ENCODE measurements around the gene PTPN14.
A peak's percentile ranks its signal among the peaks of the same experiment; 100 is the strongest.
"Not testable (repeated sequence)": the region's sequence is repeated elsewhere in the genome, so short reads cannot be mapped to it uniquely, and the experiment has no call there.

Gene PTPN14

GRCh38 chr1:214514032-214514818 is 37.2 kb downstream of the PTPN14 start:
- H3K27ac ChIP-seq, result no peak overlapping the region
- no peak for DNase-seq (ENCODE audit: low read depth, low spot score)

GRCh38 chr1:214513394-214513793 is 38.0 kb downstream of the PTPN14 start:
- H3K27ac ChIP-seq, result no peak overlapping the region
- no peak for DNase-seq (ENCODE audit: low read depth, low spot score)

GRCh38 chr1:214511639-214511998 is 39.8 kb downstream of the PTPN14 start:
- DNase-seq (ENCODE audit: low read depth, low spot score), result no peak
- H3K27ac ChIP-seq, result peak overlapping the region; percentile 12

GRCh38 chr1:214510914-214511638 is 40.3 kb downstream of the PTPN14 start:
- no peak for DNase-seq (ENCODE audit: low read depth, low spot score)
- no peak overlapping the region for H3K27ac ChIP-seq

GRCh38 chr1:214510477-214510876 is 40.9 kb downstream of the PTPN14 start:
- H3K27ac ChIP-seq, result no peak overlapping the region
- no peak for DNase-seq (ENCODE audit: low read depth, low spot score)

GRCh38 chr1:214509622-214510021 is 41.8 kb downstream of the PTPN14 start:
- H3K27ac ChIP-seq; DNase-seq (ENCODE audit: low read depth, low spot score): not testable (repeated sequence)

DNA sequence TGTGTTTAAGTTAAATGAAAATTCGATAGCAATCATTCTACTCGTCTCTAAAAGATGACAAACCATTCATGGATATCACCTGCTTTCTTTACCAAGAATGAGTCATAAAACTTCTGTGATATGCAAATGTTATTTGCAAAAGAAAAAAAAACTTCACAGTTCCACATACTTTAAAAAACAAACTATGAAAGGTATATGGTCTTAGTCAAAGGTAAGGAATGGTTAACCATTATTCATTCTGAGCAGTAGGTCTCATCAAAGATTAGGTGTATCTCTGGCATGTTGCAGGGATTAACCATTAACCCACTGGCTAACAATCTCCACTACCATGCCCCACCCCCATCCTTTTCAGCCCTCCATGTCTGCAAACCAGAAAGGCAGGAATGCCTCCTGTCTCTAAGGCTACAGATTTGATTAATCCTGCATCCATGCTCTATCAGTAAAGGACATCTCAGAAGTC is 44.4 kb downstream of the PTPN14 start:
- DNase-seq (ENCODE audit: low read depth, low spot score), result peak; percentile 56
- peak overlapping the region; percentile 54 for H3K27ac ChIP-seq

GRCh38 chr1:214505134-214505533 is 46.3 kb downstream of the PTPN14 start:
- DNase-seq (ENCODE audit: low read depth, low spot score), result no peak
- H3K27ac ChIP-seq, result no peak overlapping the region

GRCh38 chr1:214504330-214504729 is 47.1 kb downstream of the PTPN14 start:
- no peak for DNase-seq (ENCODE audit: low read depth, low spot score)

DNA sequence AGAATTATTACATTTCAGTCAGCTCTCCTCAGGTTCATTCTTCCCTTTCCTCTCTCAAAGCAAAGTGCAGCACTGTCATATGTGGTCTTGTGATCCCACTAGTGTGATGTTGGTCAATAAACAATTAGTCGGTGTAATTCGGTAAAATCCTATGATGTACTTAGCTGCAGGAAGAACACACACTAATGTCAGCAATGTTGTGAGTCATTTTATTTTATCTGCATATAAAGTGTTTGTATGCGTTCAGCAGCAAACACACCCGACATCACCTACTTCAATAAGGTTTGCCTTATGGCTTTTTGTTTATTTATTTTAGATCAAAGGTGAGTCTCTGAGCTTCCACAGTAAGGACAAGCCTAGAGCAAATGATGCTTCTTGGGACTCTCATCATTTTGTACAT is 47.8 kb downstream of the PTPN14 start:
- DNase-seq (ENCODE audit: low read depth, low spot score), result no peak
- H3K27ac ChIP-seq, result no peak overlapping the region

More at GRCh38 chr1:214504330-214504729, 47.1 kb downstream of the PTPN14 start:
- no peak overlapping the region for H3K27ac ChIP-seq

GRCh38 chr1:214500340-214501055 is 50.9 kb downstream of the PTPN14 start:
- DNase-seq (ENCODE audit: low read depth, low spot score), result no peak
- no peak overlapping the region for H3K27ac ChIP-seq

DNA sequence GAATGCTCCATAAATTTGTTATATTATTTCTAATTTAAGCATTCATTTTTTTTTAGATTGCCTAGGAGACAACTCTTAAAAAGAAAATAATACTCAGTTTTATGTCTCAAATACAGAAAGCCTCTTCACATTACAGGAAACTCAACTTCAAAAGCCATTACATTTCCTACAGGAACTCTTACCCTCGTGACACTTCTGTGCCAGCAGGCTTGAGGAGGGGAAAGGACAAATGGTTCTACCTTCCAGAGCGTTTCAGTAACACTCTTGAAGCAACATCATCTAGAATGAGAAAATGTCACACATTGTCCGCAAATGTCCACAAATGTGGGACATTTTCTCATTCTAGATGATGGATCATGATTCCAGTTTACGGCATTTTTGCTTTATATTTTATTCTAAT is 51.7 kb downstream of the PTPN14 start:
- H3K27ac ChIP-seq, result no peak overlapping the region
- DNase-seq (ENCODE audit: low read depth, low spot score), result no peak

DNA sequence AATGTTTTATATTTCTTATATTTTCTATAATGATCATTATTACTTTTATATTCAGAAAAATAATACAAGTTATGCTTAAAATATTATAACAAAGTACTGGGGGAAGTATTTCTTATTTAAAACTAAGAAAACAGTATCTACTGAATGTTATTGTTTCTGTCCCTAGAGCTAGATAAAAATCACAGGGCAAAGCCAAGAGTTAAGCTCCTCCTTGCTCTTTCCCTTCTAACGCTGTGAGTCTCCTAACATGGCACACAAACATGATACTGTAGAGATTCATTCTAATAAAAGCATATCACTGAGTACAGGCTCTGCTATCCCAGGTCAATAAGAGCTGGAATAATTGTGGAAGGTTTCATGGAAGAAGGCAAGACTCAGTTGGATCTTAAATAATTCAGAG is 53.4 kb downstream of the PTPN14 start:
- no peak overlapping the region for H3K27ac ChIP-seq
- DNase-seq (ENCODE audit: low read depth, low spot score), result no peak

GRCh38 chr1:214496126-214496525 is 55.3 kb downstream of the PTPN14 start:
- no peak for DNase-seq (ENCODE audit: low read depth, low spot score)
- H3K27ac ChIP-seq, result peak overlapping the region; percentile 55

DNA sequence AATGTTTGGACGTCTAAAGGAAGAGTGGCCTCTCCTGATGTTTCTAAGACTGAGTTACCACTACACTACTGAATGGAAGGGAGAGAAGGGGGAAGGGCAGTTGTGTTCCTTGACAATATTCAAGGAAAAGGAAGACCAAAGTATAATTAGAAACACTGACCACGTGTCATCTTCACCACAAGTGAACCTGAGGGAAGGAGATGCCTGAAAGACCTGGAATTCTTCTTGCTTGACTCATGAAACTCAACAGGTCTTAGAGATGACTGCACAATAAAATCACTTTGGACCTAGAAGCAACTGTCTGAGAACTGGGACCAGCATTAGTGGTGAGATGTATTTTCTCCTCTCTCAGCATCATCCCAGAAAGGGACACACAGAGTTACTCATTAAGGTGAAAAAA is 56.7 kb downstream of the PTPN14 start:
- DNase-seq (ENCODE audit: low read depth, low spot score), result peak; percentile 52
- H3K27ac ChIP-seq, result peak overlapping the region; percentile 55

DNA sequence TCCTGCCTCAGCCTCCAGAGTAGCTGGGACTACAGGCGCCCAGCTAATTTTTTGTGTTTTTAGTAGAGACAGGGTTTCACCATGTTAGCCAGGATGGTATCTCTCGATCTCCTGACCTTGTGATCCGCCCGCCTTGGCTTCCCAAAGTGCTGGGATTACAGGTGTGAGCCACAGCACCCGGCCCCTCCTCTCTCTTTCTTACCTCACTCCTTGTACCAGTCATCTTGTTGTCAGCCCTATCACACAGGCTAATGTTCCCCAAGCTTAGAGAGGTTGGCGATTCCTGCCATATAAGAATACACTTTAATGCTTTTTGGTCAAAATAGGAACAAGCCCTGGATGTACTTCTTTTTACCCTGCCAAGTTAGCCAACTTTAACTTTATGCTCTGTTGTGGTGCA is 57.2 kb downstream of the PTPN14 start:
- peak overlapping the region; percentile 55 for H3K27ac ChIP-seq
- not testable (repeated sequence) for DNase-seq (ENCODE audit: low read depth, low spot score)

DNA sequence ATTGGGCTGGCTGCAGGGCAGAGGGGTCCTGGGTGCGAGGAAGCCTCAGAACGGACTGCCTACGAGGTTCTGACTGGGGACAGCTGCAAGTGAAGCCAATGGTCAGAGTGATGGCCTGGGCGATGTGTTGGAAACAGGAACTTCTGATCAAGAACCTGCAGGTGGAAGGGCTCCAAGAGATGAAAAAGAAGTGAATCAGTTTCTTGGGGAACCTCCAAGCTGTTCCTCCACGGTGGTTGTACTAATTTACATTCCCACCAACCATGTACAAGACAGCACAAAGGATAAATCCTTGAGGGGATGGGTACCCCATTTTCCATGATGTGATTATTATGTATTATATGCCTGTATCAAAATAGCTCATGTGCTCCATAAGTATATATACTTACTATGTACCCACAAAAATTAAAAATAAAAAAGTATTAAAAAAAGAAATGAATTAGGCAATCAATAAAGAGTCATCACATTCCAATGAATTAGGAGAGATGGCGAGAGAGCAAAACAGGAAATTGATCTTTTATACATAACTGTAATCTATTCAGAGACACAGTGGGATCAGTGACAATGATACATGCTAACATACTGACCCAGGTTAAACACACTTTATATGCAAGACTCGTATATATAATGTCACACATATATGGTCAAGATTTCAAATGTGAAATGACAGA is 58.1 kb downstream of the PTPN14 start:
- DNase-seq (ENCODE audit: low read depth, low spot score), result no peak
- peak overlapping the region; percentile 55 for H3K27ac ChIP-seq

- DNase-seq (ENCODE audit: low read depth, low spot score), result no peak
- H3K27ac ChIP-seq, result peak overlapping the region; percentile 55
These were observed 58.9 kb downstream of the PTPN14 start for GRCh38 chr1:214492401-214493075.

GRCh38 chr1:214491468-214492146 is 59.8 kb downstream of the PTPN14 start:
- no peak for DNase-seq (ENCODE audit: low read depth, low spot score)
- no peak overlapping the region for H3K27ac ChIP-seq
